Measurements from ENCODE around the gene SLC6A11.

SLC6A11 gene

GRCh38 chr3:10926811-10927521, 110.9 kb downstream of the SLC6A11 start:
- FAIRE-seq: no peak
- no peak for DNase-seq (ENCODE audit: extremely low spot score, insufficient read length, low read depth)

- no peak for FAIRE-seq
- no peak for DNase-seq (ENCODE audit: extremely low spot score, insufficient read length, low read depth)
These were observed 111.5 kb downstream of the SLC6A11 start for GRCh38 chr3:10927551-10927950.

DNA sequence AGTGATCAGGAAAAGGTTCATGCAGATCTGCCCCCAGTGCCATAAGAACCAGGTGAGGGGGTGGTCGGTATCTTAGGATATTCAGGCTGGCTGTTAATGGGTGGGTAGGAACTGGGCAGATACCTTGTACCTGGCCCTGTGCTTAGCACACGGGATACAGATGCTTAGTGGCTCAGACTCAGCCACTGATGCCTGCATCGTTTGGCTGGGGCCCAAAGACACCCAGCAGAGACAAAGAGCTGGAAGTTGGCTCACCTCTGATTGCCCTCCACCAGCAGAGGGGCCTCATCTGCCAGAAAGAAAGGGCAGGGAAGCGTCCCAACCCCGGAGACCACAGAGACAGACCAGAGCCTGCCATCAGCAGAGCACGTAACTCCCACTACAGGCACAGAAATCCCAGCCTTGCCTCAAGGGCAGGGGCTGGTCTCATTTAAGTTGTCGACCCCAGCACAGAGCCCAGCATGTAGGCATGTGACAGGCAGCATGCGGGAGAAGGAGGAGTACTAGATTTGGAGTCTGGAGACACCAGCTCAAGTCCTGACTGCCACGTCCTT, 112.5 kb downstream of the SLC6A11 start:
- no peak for FAIRE-seq
- no peak for DNase-seq (ENCODE audit: extremely low spot score, insufficient read length, low read depth)

DNA sequence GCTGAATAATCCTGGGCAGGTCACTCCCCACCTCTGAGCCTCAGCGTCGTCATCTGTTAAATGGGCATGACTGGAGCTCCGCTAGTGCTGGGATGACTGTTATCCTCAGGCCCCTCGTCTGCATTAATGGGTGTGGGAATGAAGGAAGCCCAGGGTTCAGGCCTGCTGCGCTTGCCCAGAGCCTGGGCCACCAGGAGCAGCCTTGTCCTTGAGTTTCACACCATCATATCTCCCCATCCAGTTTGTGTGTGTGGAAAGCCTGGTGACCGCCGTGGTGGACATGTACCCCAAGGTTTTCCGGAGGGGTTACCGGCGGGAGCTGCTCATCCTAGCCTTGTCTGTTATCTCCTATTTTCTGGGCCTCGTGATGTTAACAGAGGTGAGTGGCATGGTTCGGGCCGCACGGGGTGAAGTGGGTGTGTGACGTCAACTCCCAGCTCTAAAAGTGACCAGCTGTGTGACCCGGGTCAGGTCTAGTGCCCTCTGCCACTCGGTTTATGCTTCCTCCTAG, 113.0 kb downstream of the SLC6A11 start:
- no peak for DNase-seq (ENCODE audit: extremely low spot score, insufficient read length, low read depth)
- FAIRE-seq: no peak

DNA sequence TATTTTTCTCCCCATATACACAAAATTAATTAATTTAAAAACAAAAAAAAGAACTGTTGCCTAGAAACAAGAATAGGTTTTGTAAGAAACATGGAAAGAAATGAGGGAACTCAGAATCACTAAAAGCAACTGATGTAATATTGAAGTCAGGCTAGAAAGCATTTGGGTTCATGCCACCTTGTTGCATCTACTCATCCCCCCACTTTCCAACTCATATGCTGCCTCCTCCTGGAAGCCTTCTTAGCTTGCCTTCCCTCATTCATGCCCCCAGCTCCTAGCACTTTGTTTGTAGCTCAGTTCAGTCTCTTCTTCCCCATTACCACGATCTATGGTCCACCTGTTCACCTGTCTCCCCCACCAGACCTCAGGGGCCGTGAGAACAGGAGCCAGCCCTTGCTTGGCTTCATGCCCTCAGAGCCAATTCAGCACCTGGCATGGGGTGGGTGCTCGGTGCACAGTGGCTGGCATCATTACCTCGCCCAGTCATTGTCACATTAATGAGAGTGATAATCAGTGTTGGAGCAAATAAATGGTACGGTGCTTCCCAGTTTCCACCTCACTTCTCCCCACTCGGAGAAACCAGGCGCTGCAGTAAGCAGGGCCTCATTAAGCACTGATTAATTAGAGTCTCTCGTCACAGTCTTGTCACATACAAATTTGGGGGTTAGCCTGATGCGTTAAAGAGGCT, 114.1 kb downstream of the SLC6A11 start:
- no peak for DNase-seq (ENCODE audit: extremely low spot score, insufficient read length, low read depth)
- FAIRE-seq: no peak

DNA sequence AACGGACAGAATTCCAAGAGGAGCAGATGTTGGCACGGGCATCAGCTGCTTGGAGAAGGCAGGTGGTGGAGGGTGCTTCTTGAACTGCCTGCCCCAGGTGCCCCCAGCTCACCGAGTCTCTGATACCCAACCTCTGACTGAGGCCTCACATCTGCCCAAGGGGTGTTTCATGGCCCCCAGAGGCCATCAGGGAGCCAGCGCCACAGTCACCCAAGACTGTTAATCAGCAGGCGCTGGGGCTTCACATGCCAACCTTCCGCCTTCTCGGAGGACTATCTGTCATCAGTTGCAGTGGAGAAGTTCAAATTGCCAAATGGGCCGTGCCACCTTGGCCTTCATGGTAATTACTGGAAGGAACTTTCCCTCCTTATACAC, 114.6 kb downstream of the SLC6A11 start:
- no peak for DNase-seq (ENCODE audit: extremely low spot score, insufficient read length, low read depth)
- FAIRE-seq: no peak

DNA sequence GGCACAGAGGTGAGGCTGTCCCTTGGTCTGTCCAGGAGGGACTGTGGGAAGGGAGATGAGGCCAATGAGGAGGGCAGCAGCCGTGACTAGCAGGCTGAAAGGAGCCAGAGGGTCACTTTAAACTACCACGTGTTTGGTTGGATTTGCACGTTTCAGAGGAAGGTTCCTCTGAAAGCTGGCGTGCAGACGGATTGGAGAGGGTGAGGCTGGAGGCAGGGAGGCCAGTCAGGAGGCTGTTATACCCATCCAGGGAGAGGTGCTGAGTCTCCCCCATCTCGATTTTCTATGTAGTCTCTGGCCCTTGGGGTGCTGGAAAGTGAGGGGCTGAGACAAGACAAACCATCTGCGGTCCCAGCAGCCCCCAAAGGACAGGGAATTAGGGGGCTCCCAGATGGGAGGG, 116.6 kb downstream of the SLC6A11 start:
- DNase-seq (ENCODE audit: extremely low spot score, insufficient read length, low read depth) (no peak), FAIRE-seq (no peak)

DNA sequence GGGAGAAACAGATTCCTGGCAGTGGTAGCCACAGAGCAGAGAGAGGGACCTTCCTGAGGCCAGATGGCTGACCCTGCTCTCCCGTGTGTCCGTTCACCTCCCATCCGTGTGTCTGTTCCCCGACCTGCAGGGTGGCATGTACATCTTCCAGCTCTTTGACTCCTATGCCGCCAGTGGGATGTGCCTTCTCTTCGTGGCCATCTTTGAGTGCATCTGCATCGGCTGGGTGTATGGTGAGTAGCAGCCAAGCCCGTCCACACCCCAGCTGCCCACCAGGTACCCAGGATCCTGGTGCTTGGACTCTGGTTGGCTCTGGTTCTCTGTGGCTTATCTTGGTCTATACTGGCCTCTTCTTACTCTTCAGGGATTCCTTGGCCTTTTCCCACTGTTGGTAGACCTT, 117.0 kb downstream of the SLC6A11 start:
- DNase-seq (ENCODE audit: extremely low spot score, insufficient read length, low read depth): no peak
- FAIRE-seq: no peak

- DNase-seq (ENCODE audit: extremely low spot score, insufficient read length, low read depth) (no peak), FAIRE-seq (no peak)
These were observed 117.4 kb downstream of the SLC6A11 start for GRCh38 chr3:10933470-10933804.

- FAIRE-seq: no peak
- no peak for DNase-seq (ENCODE audit: extremely low spot score, insufficient read length, low read depth)
These were observed 117.9 kb downstream of the SLC6A11 start for GRCh38 chr3:10933805-10934481.

DNA sequence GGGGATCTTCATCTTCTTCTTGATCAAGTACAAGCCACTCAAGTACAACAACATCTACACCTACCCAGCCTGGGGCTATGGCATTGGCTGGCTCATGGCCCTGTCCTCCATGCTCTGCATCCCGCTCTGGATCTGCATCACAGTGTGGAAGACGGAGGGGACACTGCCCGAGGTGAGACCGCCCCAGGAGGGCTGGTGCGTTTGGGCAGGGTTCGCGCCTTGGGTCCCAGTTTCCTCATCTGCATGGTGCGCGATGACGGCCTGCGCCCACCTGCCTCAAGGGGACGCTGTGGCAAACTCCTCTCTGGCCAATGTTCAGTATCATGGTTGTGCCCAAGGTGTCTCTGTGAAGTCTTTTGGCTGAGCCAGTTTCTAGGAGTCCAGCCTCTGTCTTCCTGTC, 119.0 kb downstream of the SLC6A11 start:
- FAIRE-seq: no peak

GRCh38 chr3:10935846-10936631, 120.0 kb downstream of the SLC6A11 start:
- FAIRE-seq: no peak

More for the DNA sequence above, 119.0 kb downstream of the SLC6A11 start:
- DNase-seq (ENCODE audit: extremely low spot score, insufficient read length, low read depth): no peak

DNA sequence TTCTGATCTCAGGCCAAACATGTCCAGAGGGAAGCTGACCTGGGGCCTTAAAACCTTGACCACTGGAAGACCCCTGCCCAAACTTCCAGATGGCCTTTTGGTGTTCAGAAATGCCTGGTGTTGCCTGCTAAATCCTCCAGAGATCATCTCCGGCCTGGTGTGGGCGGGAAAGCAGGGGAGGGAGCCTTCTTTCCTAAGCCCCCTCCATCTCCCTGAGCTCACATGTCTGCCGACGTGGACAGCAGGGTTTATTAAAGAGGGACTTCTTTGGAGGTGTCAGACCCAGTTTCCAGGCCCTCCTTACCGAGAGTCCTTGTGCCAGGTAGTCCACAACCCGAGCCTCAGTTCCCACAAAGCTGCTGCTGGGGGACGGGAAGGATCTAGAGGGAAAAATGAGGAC, 120.7 kb downstream of the SLC6A11 start:
- FAIRE-seq: no peak
- DNase-seq (ENCODE audit: extremely low spot score, insufficient read length, low read depth): no peak

More at GRCh38 chr3:10935846-10936631, 120.0 kb downstream of the SLC6A11 start:
- no peak for DNase-seq (ENCODE audit: extremely low spot score, insufficient read length, low read depth)

- FAIRE-seq (no peak), DNase-seq (ENCODE audit: extremely low spot score, insufficient read length, low read depth) (no peak)
These were observed 121.3 kb downstream of the SLC6A11 start for GRCh38 chr3:10937141-10937825.

DNA sequence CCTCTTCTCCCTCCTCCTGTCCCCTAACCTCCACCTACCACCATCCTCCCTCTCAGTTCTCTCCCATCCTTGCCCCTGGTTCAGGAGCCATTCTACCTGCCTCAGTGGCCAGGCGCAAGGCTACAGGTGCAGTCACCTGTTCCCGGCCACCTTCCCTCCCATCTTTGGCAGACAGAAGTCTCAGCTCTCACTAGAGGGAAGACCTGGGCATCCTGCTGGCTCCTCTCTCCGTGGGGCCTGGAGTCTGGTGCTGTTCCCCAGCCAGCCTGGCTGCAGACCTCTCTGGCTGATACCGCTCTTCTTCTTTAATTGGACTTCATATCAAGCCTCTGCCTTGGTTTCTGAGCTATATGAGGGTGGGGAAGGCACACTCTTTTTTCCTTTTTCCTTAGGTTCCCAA, 123.5 kb downstream of the SLC6A11 start:
- FAIRE-seq: no peak
- no peak for DNase-seq (ENCODE audit: extremely low spot score, insufficient read length, low read depth)

GRCh38 chr3:10940106-10940505, 124.1 kb downstream of the SLC6A11 start:
- DNase-seq (ENCODE audit: extremely low spot score, insufficient read length, low read depth) (no peak), FAIRE-seq (no peak)

DNA sequence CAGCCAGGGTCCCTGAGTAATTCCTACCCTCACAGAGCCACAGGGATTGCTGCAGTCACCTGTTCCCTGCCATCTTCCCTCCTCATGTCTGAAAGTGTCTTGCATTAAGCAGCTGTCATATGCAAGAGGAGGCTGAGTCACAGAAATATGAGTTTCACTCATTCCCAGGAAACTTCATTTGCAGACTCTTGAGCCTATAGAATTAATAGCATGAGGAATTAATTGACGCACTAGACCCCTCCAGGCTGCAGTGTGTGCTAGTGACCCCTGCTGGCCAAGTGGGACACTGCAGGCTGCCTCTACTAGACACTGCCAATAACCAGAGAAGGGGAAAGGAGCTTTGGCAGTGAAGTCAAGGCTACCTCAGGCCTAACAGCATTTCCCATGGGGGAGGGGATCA, 125.9 kb downstream of the SLC6A11 start:
- no peak for FAIRE-seq
- no peak for DNase-seq (ENCODE audit: extremely low spot score, insufficient read length, low read depth)

DNA sequence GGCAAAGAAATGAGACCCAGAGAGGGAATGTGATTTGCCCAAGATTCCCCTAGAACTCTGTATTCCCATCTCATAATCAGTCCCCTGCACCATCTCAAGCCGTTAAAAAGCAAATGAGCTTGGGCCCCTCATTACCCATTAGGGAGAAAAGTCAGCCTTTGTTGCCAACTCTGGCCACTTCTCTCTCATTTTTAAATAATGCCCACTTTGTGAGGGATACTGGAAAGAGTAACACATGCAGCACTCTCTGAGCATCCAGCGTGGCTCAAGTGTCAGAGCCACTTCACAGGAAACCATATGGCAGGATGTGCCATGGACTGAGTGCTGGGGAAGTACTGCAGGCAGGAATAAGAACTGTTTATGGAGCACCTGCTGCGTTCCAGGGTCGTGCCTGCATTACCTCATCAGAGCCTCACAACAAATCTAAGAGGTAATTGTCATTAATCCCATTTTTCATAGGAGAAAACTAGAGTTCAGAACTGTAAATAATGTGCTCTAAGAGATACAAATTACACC, 126.7 kb downstream of the SLC6A11 start:
- FAIRE-seq (no peak), DNase-seq (ENCODE audit: extremely low spot score, insufficient read length, low read depth) (no peak)

GRCh38 chr3:10944866-10945265, 128.8 kb downstream of the SLC6A11 start:
- DNase-seq (ENCODE audit: extremely low spot score, insufficient read length, low read depth) (no peak), FAIRE-seq (no peak)

Measured in GM18507 (cell line).